ENCODE measurements around the gene ADH5. TPM values are rescaled to one million over a fixed set of nuclear protein-coding genes. Genes with fewer than 3 reads are reported as not detected.
"Not testable (repeated sequence)": the region's sequence is repeated elsewhere in the genome, so short reads cannot be mapped to it uniquely, and the experiment has no call there.

Gene ADH5
- polyA plus RNA-seq, 4 donors, result 248 to 289 (median 265) TPM

GRCh38 chr4:99038213-99038612, 50.4 kb downstream of the ADH5 start:
- DNase-seq (ENCODE audit: low read depth in 4 of 4, low spot score in 3 of 4), result no peak

GRCh38 chr4:99033956-99034355, 54.6 kb downstream of the ADH5 start:
- DNase-seq (ENCODE audit: low read depth in 4 of 4, low spot score in 3 of 4), result no peak

- DNase-seq (ENCODE audit: low read depth in 4 of 4, low spot score in 3 of 4), result no peak
Observed at GRCh38 chr4:99029852-99030251, 58.7 kb downstream of the ADH5 start.

GRCh38 chr4:99029018-99029735, 59.4 kb downstream of the ADH5 start:
- DNase-seq (ENCODE audit: low read depth in 4 of 4, low spot score in 3 of 4), result no peak

- DNase-seq (ENCODE audit: low read depth in 4 of 4, low spot score in 3 of 4), result no peak
Observed at GRCh38 chr4:99028187-99028586, 60.4 kb downstream of the ADH5 start.

- no peak for DNase-seq (ENCODE audit: low read depth in 4 of 4, low spot score in 3 of 4)
Observed at GRCh38 chr4:99027304-99027703, 61.3 kb downstream of the ADH5 start.

GRCh38 chr4:99025506-99025905, 63.1 kb downstream of the ADH5 start:
- no peak for DNase-seq (ENCODE audit: low read depth in 4 of 4, low spot score in 3 of 4)

GRCh38 chr4:99024481-99025275, 63.9 kb downstream of the ADH5 start:
- DNase-seq (ENCODE audit: low read depth in 4 of 4, low spot score in 3 of 4), result no peak

GRCh38 chr4:99023800-99024251, 64.8 kb downstream of the ADH5 start:
- not testable (repeated sequence) for DNase-seq (ENCODE audit: low read depth in 4 of 4, low spot score in 3 of 4)

GRCh38 chr4:99022566-99022965, 66.0 kb downstream of the ADH5 start:
- DNase-seq (ENCODE audit: low read depth in 4 of 4, low spot score in 3 of 4), result no peak

GRCh38 chr4:99021386-99021785, 67.2 kb downstream of the ADH5 start:
- no peak for DNase-seq (ENCODE audit: low read depth in 4 of 4, low spot score in 3 of 4)

Other genes starting within 250 kb of the ADH5 start
- 100 to 1,000 TPM; 119 to 137 (median 127) TPM for gene EIF4E, start 159.7 kb downstream of the ADH5 start, polyA plus RNA-seq (ENCODE audit: insufficient read length in 4 of 4)
- gene METAP1, start 93.1 kb downstream of the ADH5 start, polyA plus RNA-seq (ENCODE audit: insufficient read length in 4 of 4), result 10 to 100 TPM; 63.6 to 88.1 (median 75.5) TPM
- gene ADH4, start 55.5 kb upstream of the ADH5 start, polyA plus RNA-seq (ENCODE audit: insufficient read length in 4 of 4), result under 1 TPM; 0.24 to 0.97 (median 0.49) TPM
- gene ADH6, start 130.5 kb upstream of the ADH5 start, polyA plus RNA-seq (ENCODE audit: insufficient read length in 4 of 4), result 10 to 100 TPM; 23.5 to 45.2 (median 28.6) TPM
- gene ADH1A, start 202.2 kb upstream of the ADH5 start, polyA plus RNA-seq (ENCODE audit: insufficient read length in 4 of 4), result under 1 TPM; 0.28 to 0.92 (median 0.74) TPM
- 10 to 100 TPM; 18.5 to 25.9 (median 23.1) TPM for gene ADH1B, start 232.6 kb upstream of the ADH5 start, polyA plus RNA-seq (ENCODE audit: insufficient read length in 4 of 4)